ENCODE results near the gene LALBA.

Gene LALBA

DNA sequence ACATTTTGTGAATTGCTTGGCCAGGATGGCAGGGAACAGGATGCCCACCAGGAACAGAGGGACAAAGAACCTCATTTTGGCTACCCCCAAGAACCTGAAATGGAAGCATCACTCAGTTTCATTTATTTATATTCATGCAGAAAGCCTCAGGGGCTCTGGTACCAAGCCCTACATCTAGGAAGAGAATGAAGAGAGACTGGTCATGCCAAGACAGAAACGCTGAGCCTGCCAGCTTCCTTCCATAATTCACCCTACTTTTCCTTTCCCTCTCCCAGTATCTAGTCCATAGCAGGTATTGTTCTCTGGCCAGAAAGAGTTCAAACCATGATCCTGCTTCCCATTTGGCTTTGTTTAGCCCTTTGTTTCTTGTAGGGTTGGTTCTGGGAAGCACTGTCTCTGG lies at the start of gene LALBA:
TSS of gene LALBA (minus strand) at position 101 of the 400 bp plus-strand sequence. CDS start at position 75, 26 bp downstream.
- H3K9me3 Mint-ChIP-seq (ENCODE audit: low read depth), result no peaks in the 10 kb centered on the region
- no peaks in the 10 kb centered on the region for H3K36me3 Mint-ChIP-seq
- H3K27ac Mint-ChIP-seq, result no peak within 1 kb of the TSS
- peaks cover 5% of the 10 kb centered on the region for H3K27me3 Mint-ChIP-seq
- H3K4me3 Mint-ChIP-seq, result no peak within 1 kb of the TSS
- H3K4me1 Mint-ChIP-seq (ENCODE audit: low read depth), result no peaks in the 10 kb centered on the region

DNA sequence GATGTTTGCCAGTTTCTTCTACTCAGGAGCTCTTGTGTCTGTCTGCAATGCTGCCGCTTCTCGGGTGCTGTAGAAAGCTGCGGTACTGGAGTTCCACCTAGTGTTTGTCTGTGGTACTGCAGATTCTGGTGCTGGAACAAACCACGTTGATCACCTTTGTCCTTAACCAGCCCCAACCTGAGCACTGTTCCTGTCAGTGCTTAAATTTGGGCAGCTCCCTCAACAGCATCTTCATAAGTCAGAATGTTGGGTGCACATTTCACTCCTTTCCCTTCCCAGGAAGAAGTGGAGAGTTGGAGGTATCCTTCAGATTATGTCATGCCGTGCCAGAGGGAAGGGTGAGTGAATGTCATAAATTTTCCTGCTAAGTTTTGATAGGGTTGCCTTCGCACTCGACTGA lies 48.7 kb upstream of the LALBA start:
- H3K27ac Mint-ChIP-seq, result no peak overlapping the region
- H3K36me3 Mint-ChIP-seq, result peaks cover 10% of the 10 kb centered on the region
- H3K27me3 Mint-ChIP-seq, result peaks cover 21% of the 10 kb centered on the region
- H3K9me3 Mint-ChIP-seq (ENCODE audit: low read depth), result peaks cover 9% of the 10 kb centered on the region
- no peak overlapping the region for H3K4me3 Mint-ChIP-seq
- peaks cover 3% of the 10 kb centered on the region for H3K4me1 Mint-ChIP-seq (ENCODE audit: low read depth)

GRCh38 chr12:48615681-48616080 lies 45.8 kb upstream of the LALBA start:
- H3K36me3 Mint-ChIP-seq, result peaks cover 22% of the 10 kb centered on the region
- peaks cover 3% of the 10 kb centered on the region for H3K4me1 Mint-ChIP-seq (ENCODE audit: low read depth)
- H3K27me3 Mint-ChIP-seq, result peaks cover 28% of the 10 kb centered on the region
- no peak overlapping the region for H3K27ac Mint-ChIP-seq
- no peak overlapping the region for H3K4me3 Mint-ChIP-seq
- H3K9me3 Mint-ChIP-seq (ENCODE audit: low read depth), result peaks cover 24% of the 10 kb centered on the region

- Mint-ChIP-seq H3K36me3 (peaks cover 27% of the 10 kb centered on the region), H3K27ac (no peak overlapping the region), H3K4me3 (no peak overlapping the region), H3K9me3 (ENCODE audit: low read depth) (peaks cover 30% of the 10 kb centered on the region), H3K4me1 (ENCODE audit: low read depth) (peaks cover under 1% of the 10 kb centered on the region), H3K27me3 (peaks cover 18% of the 10 kb centered on the region)
Observed at GRCh38 chr12:48613321-48613720, 43.5 kb upstream of the LALBA start.

- peaks cover 17% of the 10 kb centered on the region for H3K36me3 Mint-ChIP-seq
- no peak overlapping the region for H3K4me3 Mint-ChIP-seq
- peaks cover 30% of the 10 kb centered on the region for H3K9me3 Mint-ChIP-seq (ENCODE audit: low read depth)
- H3K4me1 Mint-ChIP-seq (ENCODE audit: low read depth), result no peaks in the 10 kb centered on the region
- H3K27ac Mint-ChIP-seq, result no peak overlapping the region
- H3K27me3 Mint-ChIP-seq, result peaks cover 3% of the 10 kb centered on the region
Observed at GRCh38 chr12:48602192-48602989, 32.5 kb upstream of the LALBA start.

- no peak overlapping the region for H3K27ac Mint-ChIP-seq
Observed at GRCh38 chr12:48601013-48601756, 31.3 kb upstream of the LALBA start.

DNA sequence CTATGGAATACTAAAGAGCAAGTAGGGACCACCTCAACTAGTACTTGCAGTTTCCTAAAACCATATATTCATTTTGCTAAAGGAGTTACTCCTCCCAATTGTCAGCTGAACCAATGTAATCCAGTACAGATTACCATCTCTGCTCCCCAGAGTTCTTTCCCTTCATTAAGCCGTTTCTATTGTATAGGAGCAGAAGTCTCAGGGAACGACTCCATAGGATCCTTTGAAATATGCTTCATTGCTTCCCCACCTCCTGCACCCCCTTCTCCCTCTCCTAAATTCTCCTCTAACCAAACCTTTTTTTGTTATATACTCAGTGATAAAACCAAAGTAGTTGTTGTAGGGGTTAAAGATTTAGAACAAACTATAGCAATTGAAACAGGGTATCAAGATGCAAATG lies 30.7 kb upstream of the LALBA start:
- H3K36me3 Mint-ChIP-seq, result peaks cover 9% of the 10 kb centered on the region
- no peaks in the 10 kb centered on the region for H3K4me1 Mint-ChIP-seq (ENCODE audit: low read depth)
- peaks cover 3% of the 10 kb centered on the region for H3K27me3 Mint-ChIP-seq
- no peak overlapping the region for H3K4me3 Mint-ChIP-seq
- H3K27ac Mint-ChIP-seq, result no peak overlapping the region
- peaks cover 19% of the 10 kb centered on the region for H3K9me3 Mint-ChIP-seq (ENCODE audit: low read depth)

More at GRCh38 chr12:48601013-48601756, 31.3 kb upstream of the LALBA start:
- H3K4me3 Mint-ChIP-seq, result no peak overlapping the region
- H3K36me3 Mint-ChIP-seq, result peaks cover 9% of the 10 kb centered on the region
- H3K27me3 Mint-ChIP-seq, result peaks cover 3% of the 10 kb centered on the region
- H3K4me1 Mint-ChIP-seq (ENCODE audit: low read depth), result no peaks in the 10 kb centered on the region
- peaks cover 21% of the 10 kb centered on the region for H3K9me3 Mint-ChIP-seq (ENCODE audit: low read depth)

GRCh38 chr12:48592591-48593086 lies 22.8 kb upstream of the LALBA start:
- no peaks in the 10 kb centered on the region for H3K9me3 Mint-ChIP-seq (ENCODE audit: low read depth)

DNA sequence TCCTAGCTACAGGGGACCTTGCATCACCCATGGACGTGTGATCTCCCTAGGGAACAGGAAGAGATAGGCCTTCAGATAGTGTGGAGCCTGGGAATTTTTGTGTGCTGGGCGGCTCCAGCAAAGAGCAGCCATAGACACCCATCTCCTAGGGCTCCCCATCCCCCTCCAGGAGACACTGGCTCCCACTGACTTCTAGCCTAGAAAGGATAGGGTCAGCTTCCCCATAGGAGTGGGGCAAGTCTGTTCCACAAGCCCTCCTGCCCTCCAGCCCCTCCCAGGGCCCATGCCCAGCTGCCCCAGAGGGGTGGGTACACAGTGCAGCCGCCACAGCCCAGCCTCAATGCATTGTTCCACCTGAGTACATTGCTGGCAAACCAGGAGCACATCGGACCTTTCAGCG lies 16.5 kb upstream of the LALBA start:
- peaks cover 3% of the 10 kb centered on the region for H3K36me3 Mint-ChIP-seq
- H3K27me3 Mint-ChIP-seq, result peaks cover 9% of the 10 kb centered on the region
- H3K4me3 Mint-ChIP-seq, result no peak overlapping the region
- H3K27ac Mint-ChIP-seq, result no peak overlapping the region
- H3K9me3 Mint-ChIP-seq (ENCODE audit: low read depth), result no peaks in the 10 kb centered on the region
- no peaks in the 10 kb centered on the region for H3K4me1 Mint-ChIP-seq (ENCODE audit: low read depth)

More at GRCh38 chr12:48592591-48593086, 22.8 kb upstream of the LALBA start:
- no peaks in the 10 kb centered on the region for H3K36me3 Mint-ChIP-seq
- H3K4me1 Mint-ChIP-seq (ENCODE audit: low read depth), result no peaks in the 10 kb centered on the region
- H3K4me3 Mint-ChIP-seq, result no peak overlapping the region
- peaks cover under 1% of the 10 kb centered on the region for H3K27me3 Mint-ChIP-seq
- no peak overlapping the region for H3K27ac Mint-ChIP-seq

DNA sequence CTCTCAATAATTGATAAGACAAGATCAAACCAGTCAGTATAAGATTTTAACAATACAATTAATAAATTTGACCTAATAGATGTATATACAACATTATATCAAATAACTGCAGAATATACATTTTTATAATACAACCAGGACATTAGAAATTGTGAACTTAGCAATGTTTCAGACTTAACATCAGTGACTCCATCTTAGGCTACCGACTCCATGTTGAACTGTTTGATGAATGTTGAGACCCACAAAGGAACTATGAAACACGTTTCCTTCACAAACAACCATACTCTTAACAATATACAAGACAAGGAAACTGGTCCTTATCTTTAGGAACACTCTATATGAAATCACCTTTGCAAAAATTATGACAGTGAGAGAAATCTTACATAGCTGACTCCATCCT lies 13.9 kb upstream of the LALBA start:
- Mint-ChIP-seq H3K9me3 (ENCODE audit: low read depth) (no peaks in the 10 kb centered on the region), H3K4me3 (no peak overlapping the region), H3K27ac (no peak overlapping the region), H3K27me3 (peaks cover 9% of the 10 kb centered on the region), H3K36me3 (peaks cover 3% of the 10 kb centered on the region), H3K4me1 (ENCODE audit: low read depth) (no peaks in the 10 kb centered on the region)

GRCh38 chr12:48580831-48581230 lies 11.0 kb upstream of the LALBA start:
- Mint-ChIP-seq H3K9me3 (ENCODE audit: low read depth) (no peaks in the 10 kb centered on the region), H3K4me3 (no peak overlapping the region), H3K27ac (no peak overlapping the region), H3K36me3 (peaks cover 3% of the 10 kb centered on the region), H3K27me3 (peaks cover 3% of the 10 kb centered on the region), H3K4me1 (ENCODE audit: low read depth) (no peaks in the 10 kb centered on the region)

- H3K9me3 Mint-ChIP-seq (ENCODE audit: low read depth), result no peaks in the 10 kb centered on the region
- H3K4me3 Mint-ChIP-seq, result no peak overlapping the region
- H3K27me3 Mint-ChIP-seq, result peaks cover 5% of the 10 kb centered on the region
- H3K4me1 Mint-ChIP-seq (ENCODE audit: low read depth), result no peaks in the 10 kb centered on the region
- no peak overlapping the region for H3K27ac Mint-ChIP-seq
- no peaks in the 10 kb centered on the region for H3K36me3 Mint-ChIP-seq
Observed at GRCh38 chr12:48572326-48572725, 2.5 kb upstream of the LALBA start.

DNA sequence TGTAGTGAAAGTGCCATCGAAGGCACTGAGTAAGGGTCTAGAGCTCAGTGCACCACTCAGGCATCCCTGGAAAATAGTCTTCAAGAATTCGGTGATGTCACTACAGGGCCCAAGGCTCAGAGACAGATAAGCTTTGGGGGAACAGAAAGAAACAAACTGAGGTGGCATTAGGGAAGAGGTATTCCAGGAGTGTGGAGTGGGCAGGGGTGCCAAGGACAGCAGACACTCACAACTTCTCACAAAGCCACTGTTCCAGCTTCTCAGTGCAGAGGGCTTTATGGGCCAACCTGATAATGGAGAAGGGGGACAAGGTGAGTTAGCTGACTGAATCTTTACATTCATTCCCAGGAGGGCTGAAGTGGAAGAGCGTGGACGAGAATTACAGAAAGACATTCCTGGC lies 2.1 kb downstream of the LALBA start:
- no peaks in the 10 kb centered on the region for H3K9me3 Mint-ChIP-seq (ENCODE audit: low read depth)
- H3K27ac Mint-ChIP-seq, result no peak overlapping the region
- H3K4me3 Mint-ChIP-seq, result no peak overlapping the region
- H3K27me3 Mint-ChIP-seq, result peaks cover 5% of the 10 kb centered on the region
- H3K36me3 Mint-ChIP-seq, result no peaks in the 10 kb centered on the region
- H3K4me1 Mint-ChIP-seq (ENCODE audit: low read depth), result no peaks in the 10 kb centered on the region

- H3K36me3 Mint-ChIP-seq, result no peaks in the 10 kb centered on the region
- H3K27ac Mint-ChIP-seq, result no peak overlapping the region
- no peak overlapping the region for H3K4me3 Mint-ChIP-seq
- H3K27me3 Mint-ChIP-seq, result peaks cover 9% of the 10 kb centered on the region
- no peaks in the 10 kb centered on the region for H3K9me3 Mint-ChIP-seq (ENCODE audit: low read depth)
- no peaks in the 10 kb centered on the region for H3K4me1 Mint-ChIP-seq (ENCODE audit: low read depth)
Observed at GRCh38 chr12:48557919-48558318, 11.9 kb downstream of the LALBA start.

GRCh38 chr12:48556631-48557030 lies 13.2 kb downstream of the LALBA start:
- no peaks in the 10 kb centered on the region for H3K36me3 Mint-ChIP-seq
- H3K4me3 Mint-ChIP-seq, result no peak overlapping the region
- no peak overlapping the region for H3K27ac Mint-ChIP-seq
- H3K9me3 Mint-ChIP-seq (ENCODE audit: low read depth), result no peaks in the 10 kb centered on the region
- H3K27me3 Mint-ChIP-seq, result peaks cover 9% of the 10 kb centered on the region
- H3K4me1 Mint-ChIP-seq (ENCODE audit: low read depth), result no peaks in the 10 kb centered on the region

Data from activated naive CD8-positive, alpha-beta T cell (primary cell).